GM18520 (cell line): ENCODE measurements around the gene STAM.

Experiments used
- ATAC-seq: cut with Tn5 transposase; IDR thresholded peaks from one replicate; pipeline ENCODE4 v1.9.1; 2021; ENCODE audit not compliant: unreplicated experiment

Gene STAM

GRCh38 chr10:17758200-17758599 lies 114.2 kb downstream of the STAM start:
- ATAC-seq, result no peak

GRCh38 chr10:17758896-17759295 lies 114.9 kb downstream of the STAM start:
- no peak for ATAC-seq

- no peak for ATAC-seq
Observed at GRCh38 chr10:17764142-17764541, 120.2 kb downstream of the STAM start.

- ATAC-seq, result no peak
Observed at GRCh38 chr10:17765602-17766001, 121.7 kb downstream of the STAM start.
